Vagina (tissue), 2 donors: ENCODE measurements around the gene GJD4. TPM values are rescaled to one million over a fixed set of nuclear protein-coding genes. Genes with fewer than 3 reads are reported as not detected.

Experiments
- DNase-seq, 2 donors: peaks; one replicate each; pipeline ENCODE4 v3.0.0-alpha.2; 2017; ENCODE audit errors: extremely low spot score in 2 of 2
- H3K27ac ChIP-seq: fragments of 200-600 bp; sonication (generic); one replicate; pipeline ENCODE4 v1.5.1; 2019
- H3K27me3 ChIP-seq: fragments of 200-600 bp; sonication (generic); one replicate; pipeline ENCODE4 v1.5.1; 2019
- H3K36me3 ChIP-seq, 2 donors: fragments of 200-600 bp; sonication (generic); one replicate each; pipeline ENCODE4 v1.5.1; 2017 to 2019
- H3K4me1 ChIP-seq: fragments of 200-600 bp; sonication (generic); one replicate; pipeline ENCODE4 v1.5.1; 2019
- H3K4me3 ChIP-seq, 2 donors: fragments of 200-600 bp; sonication (generic); 1 replicate in 1 of 2; 2 replicates in 1 of 2; pipeline ENCODE4 v1.5.1; 2016 to 2019
- H3K9me3 ChIP-seq: fragments of 200-600 bp; sonication (generic); one replicate; pipeline ENCODE4 v1.5.1; 2019
- POLR2A ChIP-seq, 2 donors: fragments of 450-650 bp; IDR thresholded peaks; one replicate each; pipeline ENCODE4 v1.6.1; 2017; ENCODE audit warnings: antibody characterized with exemption in 2 of 2, mild to moderate bottlenecking in 2 of 2, moderate library complexity in 2 of 2
- POLR2AphosphoS5 ChIP-seq, 2 donors: sonication (generic); formaldehyde crosslinking; IDR thresholded peaks; one replicate each; pipeline ENCODE4 v1.9.0; 2017; ENCODE audit warnings: antibody characterized with exemption in 2 of 2, mild to moderate bottlenecking in 2 of 2, low read depth in 1 of 2; ENCODE audit not compliant: insufficient read depth in 1 of 2
- intact Hi-C: fragments of 100-400 bp; cut with DNase I; formaldehyde crosslinking; loops from one replicate; pipeline ENCODE4 v1.15.1; 2023
- total RNA-seq: library from RNA; depleted of rRNA; stranded (reverse); fragments of >200 nt; gene quantifications from one replicate; pipeline ENCODE4 v1.2.3, GENCODE V29; 2016
- TF ChIP-seq, protein P1 (sequence below), 3 experiments: fragments of 450-650 bp in 2 of 3; fragments of 200-600 bp in 1 of 3; sonication (generic) in 1 of 3; IDR thresholded peaks; one replicate each; pipeline ENCODE4 v1.5.1; 2017 to 2019; ENCODE audit warnings: antibody characterized with exemption in 3 of 3, mild to moderate bottlenecking in 2 of 3, moderate library complexity in 2 of 3

The GJD4 gene
- total RNA-seq, 1 donor from 2014 or later, result not detected

DNA sequence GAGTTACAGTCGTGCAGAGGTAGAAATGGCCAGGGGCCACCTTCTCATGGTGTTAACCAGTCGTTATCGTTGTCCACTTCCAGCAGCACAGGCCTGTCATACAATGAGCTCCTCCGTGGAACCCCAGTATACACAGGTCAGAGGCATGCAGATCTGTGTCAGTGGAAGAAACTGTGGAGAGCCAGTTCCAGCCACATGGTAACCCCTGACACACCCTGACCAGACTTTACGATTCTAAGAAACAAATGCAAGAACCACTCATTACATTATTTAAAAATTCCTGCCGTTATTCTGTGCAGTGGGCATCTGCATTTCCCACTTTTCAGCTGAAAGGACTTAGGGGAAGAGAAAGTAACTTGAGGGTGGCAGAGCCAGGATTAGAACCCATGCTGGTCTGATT, 23.5 kb upstream of the GJD4 start:
- TF ChIP-seq, protein P1, sequence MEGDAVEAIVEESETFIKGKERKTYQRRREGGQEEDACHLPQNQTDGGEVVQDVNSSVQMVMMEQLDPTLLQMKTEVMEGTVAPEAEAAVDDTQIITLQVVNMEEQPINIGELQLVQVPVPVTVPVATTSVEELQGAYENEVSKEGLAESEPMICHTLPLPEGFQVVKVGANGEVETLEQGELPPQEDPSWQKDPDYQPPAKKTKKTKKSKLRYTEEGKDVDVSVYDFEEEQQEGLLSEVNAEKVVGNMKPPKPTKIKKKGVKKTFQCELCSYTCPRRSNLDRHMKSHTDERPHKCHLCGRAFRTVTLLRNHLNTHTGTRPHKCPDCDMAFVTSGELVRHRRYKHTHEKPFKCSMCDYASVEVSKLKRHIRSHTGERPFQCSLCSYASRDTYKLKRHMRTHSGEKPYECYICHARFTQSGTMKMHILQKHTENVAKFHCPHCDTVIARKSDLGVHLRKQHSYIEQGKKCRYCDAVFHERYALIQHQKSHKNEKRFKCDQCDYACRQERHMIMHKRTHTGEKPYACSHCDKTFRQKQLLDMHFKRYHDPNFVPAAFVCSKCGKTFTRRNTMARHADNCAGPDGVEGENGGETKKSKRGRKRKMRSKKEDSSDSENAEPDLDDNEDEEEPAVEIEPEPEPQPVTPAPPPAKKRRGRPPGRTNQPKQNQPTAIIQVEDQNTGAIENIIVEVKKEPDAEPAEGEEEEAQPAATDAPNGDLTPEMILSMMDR (IDR thresholded peaks at IDR 0.05), result no peak
- TF ChIP-seq POLR2AphosphoS5 (IDR thresholded peaks at IDR 0.05; ENCODE audit: insufficient read depth in 1 of 2, low read depth in 1 of 2), result no peak
- no peak for TF ChIP-seq POLR2A (IDR thresholded peaks at IDR 0.05)
- Histone ChIP-seq H3K36me3 (no peaks in the 10 kb centered on the region), H3K4me3 (no peak overlapping the region), H3K27ac (no peak overlapping the region), H3K9me3 (no peaks in the 10 kb centered on the region), H3K27me3 (no peaks in the 10 kb centered on the region), H3K4me1 (peaks cover 5% of the 10 kb centered on the region)
- no peak for DNase-seq
- intact Hi-C loops, result no loop called here

DNA sequence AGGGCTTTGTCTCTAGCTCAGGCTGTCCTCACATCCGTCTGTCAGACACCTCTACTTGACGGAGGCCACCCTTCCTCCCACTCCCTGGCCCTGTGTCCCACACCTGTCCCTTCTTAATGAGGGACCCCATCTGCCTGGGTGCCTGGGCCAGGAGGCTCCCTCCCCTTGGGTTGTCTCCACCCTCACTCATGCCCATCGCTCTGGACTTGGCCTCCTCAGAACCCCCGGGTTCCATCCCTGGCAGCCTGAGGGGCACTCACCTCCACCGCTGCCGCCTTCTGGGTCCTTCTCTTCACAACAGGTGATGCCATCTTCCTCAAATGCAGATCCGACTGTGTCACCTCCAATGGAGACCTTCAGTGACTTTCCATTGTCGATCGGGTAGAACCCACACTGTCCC, 20.2 kb upstream of the GJD4 start:
- Histone ChIP-seq H3K4me3 (no peak overlapping the region), H3K27ac (no peak overlapping the region), H3K9me3 (no peaks in the 10 kb centered on the region), H3K36me3 (no peaks in the 10 kb centered on the region), H3K4me1 (no peaks in the 10 kb centered on the region), H3K27me3 (no peaks in the 10 kb centered on the region)
- DNase-seq, result no peak
- no peak for TF ChIP-seq POLR2A (IDR thresholded peaks at IDR 0.05)
- TF ChIP-seq, protein P1 (IDR thresholded peaks at IDR 0.05), result no peak
- TF ChIP-seq POLR2AphosphoS5 (IDR thresholded peaks at IDR 0.05; ENCODE audit: insufficient read depth in 1 of 2, low read depth in 1 of 2), result no peak
- intact Hi-C loops, result no loop called here

DNA sequence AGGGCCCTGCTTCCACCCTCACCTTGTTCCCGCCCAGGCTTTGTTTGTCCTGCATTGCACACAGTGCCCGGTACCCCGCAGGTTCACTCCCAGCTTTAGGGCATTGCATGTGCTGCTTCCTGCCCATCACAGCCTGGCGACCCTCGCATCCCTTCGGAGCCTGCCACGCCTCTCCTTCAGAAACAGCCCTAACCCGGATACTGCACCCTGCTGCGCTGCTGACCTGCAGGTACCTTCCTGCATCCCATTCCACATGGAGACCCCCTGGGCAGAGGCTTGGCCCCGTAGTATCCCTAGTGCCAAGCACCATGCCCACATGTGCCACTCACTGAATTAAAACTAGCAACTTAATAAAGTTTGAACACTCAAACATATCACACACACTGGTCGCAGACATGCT, 19.8 kb upstream of the GJD4 start:
- no peak for DNase-seq
- no peak overlapping the region for H3K27ac ChIP-seq
- H3K27me3 ChIP-seq, result no peaks in the 10 kb centered on the region
- TF ChIP-seq POLR2AphosphoS5 (IDR thresholded peaks at IDR 0.05; ENCODE audit: insufficient read depth in 1 of 2, low read depth in 1 of 2) (no peak), POLR2A (IDR thresholded peaks at IDR 0.05) (no peak)
- TF ChIP-seq, protein P1 (IDR thresholded peaks at IDR 0.05), result no peak
- H3K4me1 ChIP-seq, result no peaks in the 10 kb centered on the region
- intact Hi-C loops, result no loop called here
- no peaks in the 10 kb centered on the region for H3K36me3 ChIP-seq
- H3K9me3 ChIP-seq, result no peaks in the 10 kb centered on the region
- no peak overlapping the region for H3K4me3 ChIP-seq

DNA sequence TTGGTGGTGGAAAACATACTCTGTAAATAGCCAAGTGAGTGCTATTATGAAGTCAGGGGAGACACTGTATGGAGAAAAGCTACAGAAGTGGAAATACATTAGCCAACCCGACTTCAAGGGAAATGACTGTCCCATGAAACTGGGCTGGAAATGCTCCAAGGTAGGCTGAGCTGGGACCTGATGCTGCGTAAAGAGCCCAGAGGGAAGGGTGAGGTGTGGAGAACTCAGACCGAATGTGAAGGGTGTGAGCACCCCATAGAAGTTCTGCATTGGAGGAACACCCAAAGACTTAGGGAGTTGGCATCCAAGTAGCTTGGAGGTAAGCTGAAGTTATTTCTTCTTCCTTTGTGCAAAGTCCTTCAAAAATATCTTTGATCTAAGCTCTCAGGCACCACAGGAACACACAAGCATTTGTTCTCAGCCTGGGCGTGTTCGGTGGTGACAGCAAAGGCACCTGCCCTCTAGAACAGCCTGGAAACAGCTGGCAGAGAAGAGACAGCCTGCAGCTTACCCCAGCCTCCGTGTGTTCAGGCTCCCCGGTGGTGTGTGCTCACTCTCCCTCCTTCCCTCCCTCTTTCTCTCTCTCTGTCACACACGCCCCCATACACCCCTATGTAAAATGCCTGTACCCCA, 19.1 kb upstream of the GJD4 start:
- TF ChIP-seq, protein P1 (IDR thresholded peaks at IDR 0.05), result no peak
- TF ChIP-seq POLR2A (IDR thresholded peaks at IDR 0.05) (no peak), POLR2AphosphoS5 (IDR thresholded peaks at IDR 0.05; ENCODE audit: insufficient read depth in 1 of 2, low read depth in 1 of 2) (no peak)
- H3K27ac ChIP-seq, result no peak overlapping the region
- H3K4me3 ChIP-seq, result no peak overlapping the region
- no peak for DNase-seq
- intact Hi-C loops, result no loop called here
- no peaks in the 10 kb centered on the region for H3K4me1 ChIP-seq
- H3K36me3 ChIP-seq, result no peaks in the 10 kb centered on the region
- no peaks in the 10 kb centered on the region for H3K9me3 ChIP-seq
- H3K27me3 ChIP-seq, result no peaks in the 10 kb centered on the region

DNA sequence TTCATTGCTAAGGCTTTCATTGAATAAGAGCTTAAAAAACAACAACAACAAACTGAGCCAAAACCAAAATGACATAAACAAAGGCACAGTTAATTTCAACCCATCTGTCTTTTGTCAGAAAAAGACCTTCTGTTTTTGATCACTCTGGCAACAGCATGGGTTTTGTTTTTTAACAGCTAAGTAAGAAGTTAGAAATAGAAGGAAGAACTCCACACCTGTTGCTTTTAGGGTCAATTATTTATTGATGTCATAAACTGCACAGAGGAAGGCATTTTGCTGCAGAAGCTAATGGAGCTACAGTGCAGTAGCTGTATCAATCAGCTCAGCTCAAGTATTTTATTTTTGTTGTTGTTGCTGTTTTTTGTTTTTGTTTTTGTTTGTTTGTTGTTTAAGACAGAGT, 16.3 kb upstream of the GJD4 start:
- H3K4me1 ChIP-seq, result no peaks in the 10 kb centered on the region
- no peak overlapping the region for H3K4me3 ChIP-seq
- H3K27me3 ChIP-seq, result no peaks in the 10 kb centered on the region
- intact Hi-C loops, result no loop called here
- no peaks in the 10 kb centered on the region for H3K9me3 ChIP-seq
- no peaks in the 10 kb centered on the region for H3K36me3 ChIP-seq
- H3K27ac ChIP-seq, result no peak overlapping the region
- TF ChIP-seq, protein P1 (IDR thresholded peaks at IDR 0.05), result no peak
- no peak for TF ChIP-seq POLR2AphosphoS5 (IDR thresholded peaks at IDR 0.05; ENCODE audit: insufficient read depth in 1 of 2, low read depth in 1 of 2)
- no peak for TF ChIP-seq POLR2A (IDR thresholded peaks at IDR 0.05)
- no peak for DNase-seq
